ENCODE results near the gene NECTIN3.

- TF ChIP-seq, protein P1, sequence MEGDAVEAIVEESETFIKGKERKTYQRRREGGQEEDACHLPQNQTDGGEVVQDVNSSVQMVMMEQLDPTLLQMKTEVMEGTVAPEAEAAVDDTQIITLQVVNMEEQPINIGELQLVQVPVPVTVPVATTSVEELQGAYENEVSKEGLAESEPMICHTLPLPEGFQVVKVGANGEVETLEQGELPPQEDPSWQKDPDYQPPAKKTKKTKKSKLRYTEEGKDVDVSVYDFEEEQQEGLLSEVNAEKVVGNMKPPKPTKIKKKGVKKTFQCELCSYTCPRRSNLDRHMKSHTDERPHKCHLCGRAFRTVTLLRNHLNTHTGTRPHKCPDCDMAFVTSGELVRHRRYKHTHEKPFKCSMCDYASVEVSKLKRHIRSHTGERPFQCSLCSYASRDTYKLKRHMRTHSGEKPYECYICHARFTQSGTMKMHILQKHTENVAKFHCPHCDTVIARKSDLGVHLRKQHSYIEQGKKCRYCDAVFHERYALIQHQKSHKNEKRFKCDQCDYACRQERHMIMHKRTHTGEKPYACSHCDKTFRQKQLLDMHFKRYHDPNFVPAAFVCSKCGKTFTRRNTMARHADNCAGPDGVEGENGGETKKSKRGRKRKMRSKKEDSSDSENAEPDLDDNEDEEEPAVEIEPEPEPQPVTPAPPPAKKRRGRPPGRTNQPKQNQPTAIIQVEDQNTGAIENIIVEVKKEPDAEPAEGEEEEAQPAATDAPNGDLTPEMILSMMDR (IDR thresholded peaks at IDR 0.05): no peak
- no peak for TF ChIP-seq POLR2A (IDR thresholded peaks at IDR 0.05)
These were observed 125.9 kb downstream of the NECTIN3 start for GRCh38 chr3:111197485-111197884.

Data from heart left ventricle (tissue), 13 donors.